ENCODE measurements around the gene PPP1R3G. TPM values are rescaled to one million over a fixed set of nuclear protein-coding genes. Genes with fewer than 3 reads are reported as not detected.

Gene PPP1R3G
- total and polyA plus RNA-seq, 9 donors = 0.67 to 2.9 (median 0.92) TPM

DNA sequence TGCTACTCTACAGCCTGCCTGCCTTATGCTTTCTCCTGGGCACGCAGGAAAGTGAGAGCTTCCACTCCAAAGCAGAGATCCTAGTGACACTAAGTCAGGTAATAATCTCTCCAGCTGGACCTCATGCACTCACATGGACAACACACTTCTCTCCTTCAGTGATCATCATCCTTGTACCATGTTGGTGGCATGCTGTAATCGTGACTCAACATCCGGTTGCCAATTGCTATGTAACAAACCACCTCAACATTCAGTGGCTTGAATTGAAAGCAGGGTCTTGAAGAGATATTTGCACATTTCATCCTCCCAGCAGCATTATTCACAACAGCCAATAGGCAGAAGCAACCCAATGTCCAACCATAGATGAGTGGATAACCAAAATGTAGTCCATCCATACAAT lies 40.3 kb upstream of the PPP1R3G start:
- intact Hi-C loops (cut with DNase I) = no loop called here
- Histone ChIP-seq H3K36me3 (no peaks in the 10 kb centered on the region), H3K4me1 (ENCODE audit: insufficient read depth) (no peaks in the 10 kb centered on the region), H3K4me3 (no peak overlapping the region), H3K9me3 (peaks cover 0 to 2% of the 10 kb centered on the region in 2 donors), H3K27ac (no peak overlapping the region), H3K27me3 (no peaks in the 10 kb centered on the region)
- no peak for DNase-seq
- WGBS, 3 donors = 94 to 95% (median 94%) methylated on average over 3 of the region's 3 CpGs
- TF ChIP-seq EP300 (IDR thresholded peaks at IDR 0.05) = no peak
- TF ChIP-seq, protein P1, sequence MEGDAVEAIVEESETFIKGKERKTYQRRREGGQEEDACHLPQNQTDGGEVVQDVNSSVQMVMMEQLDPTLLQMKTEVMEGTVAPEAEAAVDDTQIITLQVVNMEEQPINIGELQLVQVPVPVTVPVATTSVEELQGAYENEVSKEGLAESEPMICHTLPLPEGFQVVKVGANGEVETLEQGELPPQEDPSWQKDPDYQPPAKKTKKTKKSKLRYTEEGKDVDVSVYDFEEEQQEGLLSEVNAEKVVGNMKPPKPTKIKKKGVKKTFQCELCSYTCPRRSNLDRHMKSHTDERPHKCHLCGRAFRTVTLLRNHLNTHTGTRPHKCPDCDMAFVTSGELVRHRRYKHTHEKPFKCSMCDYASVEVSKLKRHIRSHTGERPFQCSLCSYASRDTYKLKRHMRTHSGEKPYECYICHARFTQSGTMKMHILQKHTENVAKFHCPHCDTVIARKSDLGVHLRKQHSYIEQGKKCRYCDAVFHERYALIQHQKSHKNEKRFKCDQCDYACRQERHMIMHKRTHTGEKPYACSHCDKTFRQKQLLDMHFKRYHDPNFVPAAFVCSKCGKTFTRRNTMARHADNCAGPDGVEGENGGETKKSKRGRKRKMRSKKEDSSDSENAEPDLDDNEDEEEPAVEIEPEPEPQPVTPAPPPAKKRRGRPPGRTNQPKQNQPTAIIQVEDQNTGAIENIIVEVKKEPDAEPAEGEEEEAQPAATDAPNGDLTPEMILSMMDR (IDR thresholded peaks at IDR 0.05) = no peak
- no peak for TF ChIP-seq POLR2A (IDR thresholded peaks at IDR 0.05)

DNA sequence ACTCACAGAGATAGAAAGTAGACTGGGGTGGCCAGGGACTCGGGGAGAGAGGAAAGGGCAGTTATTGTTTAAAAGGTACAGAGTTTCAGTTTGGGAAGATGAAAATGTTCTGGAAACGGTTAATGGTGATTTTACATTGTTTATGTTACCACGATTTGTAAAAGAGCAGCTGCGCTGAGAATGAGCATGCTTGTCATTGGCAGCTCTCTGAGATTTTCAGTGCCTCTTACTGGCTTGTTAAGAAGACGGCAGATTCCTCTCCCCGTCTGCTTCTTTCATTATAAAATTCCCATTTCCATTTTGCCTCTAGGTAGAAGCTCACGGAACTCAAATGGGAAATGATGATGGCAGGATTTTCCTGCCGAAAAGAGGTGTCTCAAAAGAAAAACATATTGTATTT lies 39.7 kb upstream of the PPP1R3G start:
- no peak for DNase-seq
- 41 to 61% (median 41%) methylated on average over 8 of the region's 8 CpGs for WGBS, 3 donors
- H3K4me1 ChIP-seq (ENCODE audit: insufficient read depth) = no peaks in the 10 kb centered on the region
- no peak overlapping the region for H3K4me3 ChIP-seq
- no peaks in the 10 kb centered on the region for H3K36me3 ChIP-seq
- no peaks in the 10 kb centered on the region for H3K27me3 ChIP-seq
- H3K27ac ChIP-seq = no peak overlapping the region
- intact Hi-C loops (cut with DNase I) = no loop called here
- peaks cover 0 to 2% of the 10 kb centered on the region in 2 donors for H3K9me3 ChIP-seq
- TF ChIP-seq EP300 (IDR thresholded peaks at IDR 0.05) = no peak
- no peak for TF ChIP-seq POLR2A (IDR thresholded peaks at IDR 0.05)
- TF ChIP-seq, protein P1 (IDR thresholded peaks at IDR 0.05) = no peak

DNA sequence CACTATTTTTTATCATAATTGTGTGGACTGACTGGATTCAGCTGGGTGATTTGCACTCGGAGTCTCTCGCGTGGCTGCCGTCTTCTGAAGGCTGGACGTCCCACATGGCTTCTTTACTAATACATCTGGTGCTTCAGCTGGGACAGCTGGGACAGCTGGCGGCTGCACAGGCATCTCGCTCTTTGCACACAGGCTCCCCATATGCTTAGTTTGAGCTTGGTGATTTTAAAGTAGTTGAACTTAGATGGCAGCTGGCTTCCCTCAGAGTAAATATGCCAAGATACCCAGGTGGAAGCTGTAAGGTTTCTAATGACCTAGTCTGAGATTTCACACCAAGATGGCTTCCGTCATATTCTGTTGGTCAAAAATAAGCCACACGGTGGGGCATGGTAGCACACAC lies 38.7 kb upstream of the PPP1R3G start:
- no peaks in the 10 kb centered on the region for H3K36me3 ChIP-seq
- intact Hi-C loops (cut with DNase I) = no loop called here
- TF ChIP-seq POLR2A (IDR thresholded peaks at IDR 0.05) = no peak
- H3K27me3 ChIP-seq = no peaks in the 10 kb centered on the region
- H3K9me3 ChIP-seq = peaks cover 0 to 2% of the 10 kb centered on the region in 2 donors
- 92 to 95% (median 95%) methylated on average over 9 of the region's 9 CpGs for WGBS, 3 donors
- H3K27ac ChIP-seq = no peak overlapping the region
- no peak overlapping the region for H3K4me3 ChIP-seq
- no peak for DNase-seq
- no peaks in the 10 kb centered on the region for H3K4me1 ChIP-seq (ENCODE audit: insufficient read depth)

DNA sequence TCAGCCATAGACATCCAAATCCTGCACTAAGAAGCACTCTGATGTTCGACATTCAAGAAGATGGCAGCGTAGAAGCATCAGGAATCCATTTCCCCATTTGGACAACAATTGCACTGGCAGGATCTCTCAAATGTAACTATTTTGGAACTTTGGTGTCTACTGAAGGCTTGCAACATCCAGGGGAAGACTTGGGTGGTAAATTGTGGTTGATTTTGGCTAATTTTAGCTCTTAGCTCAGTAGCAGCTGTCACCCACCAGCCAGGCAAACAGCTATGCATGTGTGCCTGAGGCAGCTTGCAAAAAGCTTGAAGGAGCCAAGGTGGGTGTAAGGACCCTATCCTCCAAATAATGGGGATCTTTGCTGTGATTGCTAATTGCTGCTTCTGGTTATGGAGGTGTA lies 35.1 kb upstream of the PPP1R3G start:
- DNase-seq = no peak
- intact Hi-C loops (cut with DNase I) = no loop called here
- Histone ChIP-seq H3K4me3 (no peak overlapping the region), H3K4me1 (ENCODE audit: insufficient read depth) (no peaks in the 10 kb centered on the region), H3K36me3 (no peaks in the 10 kb centered on the region), H3K27me3 (no peaks in the 10 kb centered on the region), H3K27ac (no peak overlapping the region), H3K9me3 (peaks cover 0 to 2% of the 10 kb centered on the region in 2 donors)
- no peak for TF ChIP-seq POLR2A (IDR thresholded peaks at IDR 0.05)
- TF ChIP-seq, protein P1 (IDR thresholded peaks at IDR 0.05) = no peak
- TF ChIP-seq EP300 (IDR thresholded peaks at IDR 0.05) = no peak
- 93 to 97% (median 93%) methylated on average over 2 of the region's 2 CpGs for WGBS, 3 donors

DNA sequence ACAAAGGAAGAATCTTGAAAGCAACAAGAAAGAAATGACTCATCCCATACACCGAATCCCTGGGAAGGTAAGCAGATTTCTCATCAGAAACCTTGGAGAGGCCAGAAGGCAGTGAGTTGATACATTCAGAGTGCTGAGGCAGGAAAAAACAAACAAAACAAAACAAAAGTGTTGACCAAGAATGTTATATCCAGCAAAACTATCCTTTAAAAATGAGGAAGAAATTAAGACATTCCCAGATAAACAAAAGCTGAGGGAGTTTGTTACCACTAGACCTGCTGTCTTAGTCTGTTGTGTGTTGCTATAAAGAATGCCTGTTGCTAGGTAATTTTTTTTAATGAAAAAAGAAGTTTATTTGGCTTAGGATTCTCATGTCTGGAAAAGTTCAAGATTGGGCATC lies 33.7 kb upstream of the PPP1R3G start:
- 93 to 97% (median 95%) methylated on average over 1 of the region's 1 CpG for WGBS, 3 donors

More for the DNA sequence above, 33.7 kb upstream of the PPP1R3G start:
- H3K27ac ChIP-seq = no peak overlapping the region
- no peaks in the 10 kb centered on the region for H3K4me1 ChIP-seq (ENCODE audit: insufficient read depth)
- intact Hi-C loops (cut with DNase I) = no loop called here
- DNase-seq = no peak
- no peaks in the 10 kb centered on the region for H3K36me3 ChIP-seq
- no peaks in the 10 kb centered on the region for H3K27me3 ChIP-seq
- H3K9me3 ChIP-seq = peaks cover 0 to 2% of the 10 kb centered on the region in 2 donors
- TF ChIP-seq POLR2A (IDR thresholded peaks at IDR 0.05) (no peak), EP300 (IDR thresholded peaks at IDR 0.05) (no peak)
- TF ChIP-seq, protein P1 (IDR thresholded peaks at IDR 0.05) = no peak
- no peak overlapping the region for H3K4me3 ChIP-seq

All from ovary (tissue), 9 donors.